Stimulated activated CD8-positive, alpha-beta memory T cell treated with anti-CD3 and anti-CD28 coated beads, Interleukin-12 subunit alpha, Interleukin-12 subunit beta, amount 100 ng/mL, for 24 hours (primary cell): Measurements from ENCODE around the gene PTH.
A peak's percentile ranks its signal among the peaks of the same experiment; 100 is the strongest.

ENCODE experiments used
- DNase-seq: peaks from one replicate; pipeline ENCODE4 v3.0.0-alpha.2; 2020; ENCODE audit errors: extremely low read depth

PTH gene

GRCh38 chr11:13495929-13496328 is at the start of gene PTH:
TSS of gene PTH (minus strand) at chr11:13495997. CDS start at chr11:13492855, 3,142 bp downstream.
- no peak for DNase-seq

DNA sequence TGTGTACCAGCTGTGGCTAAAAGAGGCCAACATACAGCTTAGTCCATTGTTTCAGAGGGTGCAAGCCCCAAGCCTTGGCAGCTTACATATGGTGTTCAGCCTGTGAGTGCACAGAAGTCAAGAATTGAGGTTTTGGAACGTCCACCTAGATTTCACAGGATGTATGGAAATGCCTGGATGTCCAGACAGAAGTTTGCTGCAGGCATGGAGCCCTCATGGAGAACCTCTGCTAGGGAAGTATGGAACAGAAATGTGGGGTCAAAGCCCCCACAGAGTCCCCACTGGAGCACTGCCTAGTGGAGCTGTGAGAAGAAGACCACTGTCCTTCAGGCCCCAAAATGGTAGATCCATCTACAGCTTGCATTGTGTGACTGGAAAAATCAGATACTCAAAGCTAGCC is 42.2 kb upstream of the PTH start:
- DNase-seq: no peak

DNA sequence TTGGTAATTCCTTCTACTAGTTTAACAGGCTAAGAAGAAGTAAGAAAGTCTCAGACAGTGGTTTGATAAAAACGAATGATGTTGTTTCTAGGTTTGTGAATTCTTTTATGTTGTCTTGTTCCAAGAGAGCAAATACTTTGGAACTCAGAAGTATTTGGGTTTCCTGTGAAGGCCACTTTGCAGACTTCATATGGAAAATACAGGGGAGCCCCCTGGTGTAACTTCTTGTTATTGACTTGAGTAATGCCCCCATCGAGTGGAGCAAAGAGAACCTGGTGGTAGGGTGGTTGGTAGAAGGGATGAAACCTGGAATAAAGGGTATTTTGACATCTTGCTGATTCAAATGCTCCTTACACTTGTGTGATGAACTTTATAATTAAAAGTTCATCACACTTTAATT is 40.0 kb upstream of the PTH start:
- DNase-seq: no peak

DNA sequence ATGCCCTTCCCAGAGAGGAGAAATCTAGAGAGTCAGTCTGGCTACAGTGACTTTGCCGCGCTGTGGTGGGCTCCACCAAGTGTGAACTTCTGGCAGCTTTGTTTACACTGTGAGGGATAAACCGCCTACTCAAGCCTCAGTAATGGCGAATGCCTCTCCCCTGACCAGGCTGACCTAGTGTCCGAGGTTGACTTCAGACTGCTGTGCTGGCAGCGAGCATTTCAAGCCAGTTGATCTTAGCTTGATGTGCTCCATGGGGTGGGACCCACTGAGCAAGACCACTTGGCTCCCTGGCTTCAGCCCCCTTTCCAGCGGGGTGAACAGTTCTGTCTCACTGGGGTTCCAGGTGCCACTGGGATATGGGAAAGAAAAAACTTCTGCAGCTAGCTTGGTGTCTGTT is 38.6 kb upstream of the PTH start:
- no peak for DNase-seq

- no peak for DNase-seq
Observed at GRCh38 chr11:13525257-13525656, 29.5 kb upstream of the PTH start.

DNA sequence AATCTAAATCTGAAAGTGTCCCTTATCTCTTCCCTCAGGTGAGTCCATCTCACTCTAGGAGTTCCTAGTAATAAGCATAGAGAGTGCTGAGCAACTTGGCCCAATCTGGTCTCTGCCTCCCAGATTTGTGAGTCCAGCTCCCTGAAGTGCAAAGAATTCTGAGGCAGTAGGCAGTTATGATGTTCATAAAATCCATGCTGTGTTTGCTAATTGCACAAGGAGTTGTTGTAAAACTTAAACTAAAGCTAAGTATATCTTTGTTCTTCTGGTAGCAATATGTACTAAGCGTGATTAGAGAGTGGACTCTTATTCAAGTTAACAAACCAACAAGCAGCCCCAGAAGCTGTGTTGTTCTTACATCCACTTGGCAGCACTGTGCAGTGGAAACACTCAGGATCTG is 7.6 kb upstream of the PTH start:
- DNase-seq: no peak

GRCh38 chr11:13502492-13502891 is 6.7 kb upstream of the PTH start:
- no peak for DNase-seq

GRCh38 chr11:13494051-13494450 is 1.7 kb downstream of the PTH start:
- DNase-seq: no peak

- DNase-seq: no peak
Observed at GRCh38 chr11:13487661-13488030, 8.2 kb downstream of the PTH start.

DNA sequence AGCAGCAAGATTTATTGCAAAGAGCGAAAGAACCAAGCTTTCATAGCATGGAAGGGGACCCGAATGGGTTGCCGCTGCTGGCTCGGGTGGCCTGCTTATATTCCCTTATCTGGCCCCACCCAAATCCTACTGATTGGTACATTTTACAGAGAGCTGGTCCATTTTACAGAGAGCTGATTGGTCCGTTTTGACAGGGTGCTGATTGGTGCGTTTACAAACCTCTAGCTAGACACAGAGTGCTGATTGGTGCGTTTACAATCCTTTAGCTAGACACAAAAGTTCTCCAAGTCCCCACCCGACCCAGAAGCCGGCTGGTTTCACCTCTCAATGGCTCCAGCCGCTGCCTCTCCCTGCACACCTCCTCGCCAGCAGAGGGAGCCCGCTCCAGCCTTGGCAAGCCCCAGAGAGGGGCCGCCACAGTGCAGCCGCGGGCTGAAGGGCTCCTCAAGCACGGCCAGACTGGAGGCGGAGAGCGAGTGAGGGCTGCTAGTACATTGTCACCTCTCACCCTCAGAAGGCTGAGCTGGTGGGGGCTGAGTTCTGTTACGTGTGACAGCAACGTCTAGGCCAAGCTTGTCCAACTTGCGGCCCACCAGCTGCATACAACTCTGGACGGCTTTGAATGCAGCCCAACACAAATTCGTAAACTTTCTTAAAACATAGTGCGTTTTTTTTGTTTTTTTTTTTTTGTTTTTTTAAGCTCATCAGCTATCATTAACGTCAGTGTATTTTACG is 8.7 kb downstream of the PTH start:
- no peak for DNase-seq

DNA sequence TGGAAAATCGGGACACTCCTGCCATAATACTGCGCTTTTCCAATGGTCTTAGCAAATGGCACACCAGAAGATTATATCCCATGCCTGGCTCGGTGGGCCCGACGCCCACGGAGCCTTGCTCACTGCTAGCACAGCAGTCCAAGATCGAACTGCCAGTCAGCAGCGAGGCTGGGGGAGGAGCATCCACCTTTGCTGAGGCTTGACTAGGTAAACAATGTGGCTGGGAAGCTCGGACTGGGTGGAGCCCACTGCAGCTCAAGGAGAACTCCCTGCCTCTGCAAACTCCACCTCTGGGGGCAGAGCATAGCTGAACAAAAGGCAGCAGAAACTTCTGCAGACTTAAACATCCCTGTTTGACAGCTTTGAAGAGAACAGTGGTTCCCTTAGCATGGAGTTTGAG is 15.6 kb downstream of the PTH start:
- DNase-seq: no peak

- no peak for DNase-seq
Observed at GRCh38 chr11:13479688-13480087, 16.1 kb downstream of the PTH start.

GRCh38 chr11:13475091-13475490 is 20.7 kb downstream of the PTH start:
- no peak for DNase-seq

GRCh38 chr11:13473013-13473722 is 22.6 kb downstream of the PTH start:
- DNase-seq: no peak

- DNase-seq: no peak
Observed at GRCh38 chr11:13468750-13469149, 27.0 kb downstream of the PTH start.

DNA sequence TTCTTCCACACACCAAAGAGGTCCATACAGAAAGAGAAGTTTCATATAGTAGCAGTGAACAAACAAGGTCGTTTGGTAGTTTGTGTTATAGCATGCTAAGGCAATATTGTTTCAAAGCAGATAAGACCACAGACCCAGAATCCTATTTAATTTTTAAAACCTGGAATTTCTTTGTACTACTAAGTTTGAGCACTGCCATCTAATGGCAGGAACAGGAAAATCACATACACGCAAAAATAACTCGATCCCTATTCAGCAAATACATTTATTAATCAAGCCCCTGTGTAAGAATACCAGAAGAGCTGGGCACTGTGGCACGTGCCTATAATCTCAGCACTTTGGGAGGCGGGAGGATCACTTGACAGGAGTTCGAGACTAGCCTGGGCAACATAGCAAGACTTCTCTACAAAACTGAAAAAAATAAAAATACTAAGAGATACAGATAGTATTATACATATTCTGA is 29.9 kb downstream of the PTH start:
- no peak for DNase-seq

GRCh38 chr11:13463779-13464290 is 32.0 kb downstream of the PTH start:
- no peak for DNase-seq

- peak; percentile 71 for DNase-seq
Observed at GRCh38 chr11:13462901-13463778, 32.7 kb downstream of the PTH start, which contains the start of gene BTBD10. TSS of gene BTBD10 (minus strand) at chr11:13463222. CDS start at chr11:13445124, 18,098 bp downstream.

DNA sequence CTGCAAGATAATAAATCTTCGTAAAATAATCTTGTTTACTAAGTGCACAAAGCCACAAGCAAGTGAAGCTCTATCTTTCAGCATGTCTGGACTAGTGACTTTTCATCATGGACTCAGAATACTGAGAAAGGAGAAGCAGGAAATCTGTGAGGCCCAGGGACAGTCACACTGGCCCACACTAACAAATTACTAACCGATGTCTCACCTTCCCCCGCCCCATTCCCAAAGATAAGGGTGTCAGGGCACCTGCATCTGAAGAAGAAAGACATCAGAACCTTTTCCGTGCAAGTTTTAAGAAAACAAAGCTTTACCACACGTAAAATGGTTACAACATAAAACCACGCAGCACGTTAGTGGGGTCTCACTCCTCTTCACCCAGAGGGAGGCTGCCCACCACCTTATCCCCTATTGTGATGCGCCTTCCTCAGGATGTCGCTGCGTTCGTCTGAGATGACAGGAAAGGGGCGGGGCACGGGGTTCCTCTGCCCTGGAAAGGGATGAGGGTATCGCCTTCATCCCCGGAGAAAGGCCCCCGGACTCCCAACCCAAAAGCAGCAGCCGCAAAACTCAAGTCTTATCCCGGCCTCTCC is 33.4 kb downstream of the PTH start:
- DNase-seq: peak; percentile 38

DNA sequence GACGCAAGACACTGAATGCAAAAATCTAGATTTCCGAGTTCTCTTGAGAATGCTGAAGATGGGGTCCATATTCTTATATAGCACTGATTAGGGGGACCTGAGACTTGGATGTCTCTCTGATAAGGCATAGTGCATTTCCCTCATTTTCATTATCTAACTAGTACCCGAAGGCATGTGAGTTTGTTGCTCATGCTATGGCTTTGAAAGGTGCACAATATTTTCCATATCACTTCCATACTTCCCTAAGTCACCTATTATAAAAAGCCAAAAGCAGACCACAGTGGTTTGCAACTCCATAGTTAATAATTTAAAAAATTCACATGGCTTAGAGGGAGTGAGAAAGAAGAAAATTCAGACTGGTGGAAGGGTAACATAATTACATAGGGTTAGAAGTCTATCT is 34.5 kb downstream of the PTH start:
- DNase-seq: no peak

GRCh38 chr11:13450832-13451397 is 44.9 kb downstream of the PTH start:
- no peak for DNase-seq
